HepG2 (cell line): ENCODE results near the gene LSR. TPM values are rescaled to one million over a fixed set of nuclear protein-coding genes. Genes with fewer than 3 reads are reported as not detected.

Experiments
- CAMTA2 ChIP-seq: sonication (generic); formaldehyde crosslinking; IDR thresholded peaks from 2 replicates; pipeline ENCODE4 v1.4.0; 2020; ENCODE audit warnings: mild to moderate bottlenecking, missing genetic modification reagents, borderline replicate concordance
- CHD2 ChIP-seq: IDR thresholded peaks from 2 replicates; pipeline ENCODE4 v1.6.1; 2011; ENCODE audit warnings: low read depth, low read length, improper control_type of control experiment
- ELF1 ChIP-seq: sonication (generic); formaldehyde crosslinking; IDR thresholded peaks from 2 replicates; pipeline ENCODE4 v1.4.0; 2020; ENCODE audit warnings: missing genetic modification reagents
- HNF1B ChIP-seq: sonication (generic); formaldehyde crosslinking; IDR thresholded peaks from 2 replicates; pipeline ENCODE4 v1.5.1; 2020; ENCODE audit warnings: mild to moderate bottlenecking, moderate library complexity, missing genetic modification reagents
- PHF5A ChIP-seq: IDR thresholded peaks from one replicate; pipeline ENCODE4 v1.6.1; 2018; ENCODE audit warnings: low read depth, missing genetic modification reagents; ENCODE audit not compliant: unreplicated experiment
- RBFOX2 ChIP-seq: fragments of 200-400 bp; formaldehyde crosslinking; IDR thresholded peaks from 2 replicates; pipeline ENCODE4 v1.6.1; 2017; ENCODE audit warnings: low read depth, mild to moderate bottlenecking, low read length
- RNF219 ChIP-seq: sonication (generic); formaldehyde crosslinking; IDR thresholded peaks from 2 replicates; pipeline ENCODE4 v1.5.0; 2020; ENCODE audit warnings: mild to moderate bottlenecking, missing genetic modification reagents
- RXRA ChIP-seq: sonication (generic); formaldehyde crosslinking; IDR thresholded peaks from 2 replicates; pipeline ENCODE4 v1.5.1; 2020; ENCODE audit warnings: missing genetic modification reagents
- ZBTB4 ChIP-seq: sonication (generic); formaldehyde crosslinking; IDR thresholded peaks from 2 replicates; pipeline ENCODE4 v1.4.0; 2020; ENCODE audit warnings: missing genetic modification reagents, mild to moderate bottlenecking, borderline replicate concordance
- ZFP91 ChIP-seq: sonication (generic); formaldehyde crosslinking; IDR thresholded peaks from 2 replicates; pipeline ENCODE4 v1.9.0; 2022; ENCODE audit warnings: missing genetic modification reagents, mild to moderate bottlenecking, borderline replicate concordance
- ZSCAN20 ChIP-seq: sonication (generic); formaldehyde crosslinking; IDR thresholded peaks from 2 replicates; pipeline ENCODE4 v1.4.0; 2020; ENCODE audit warnings: missing genetic modification reagents, mild to moderate bottlenecking, borderline replicate concordance
- polyA plus RNA-seq, 8 experiments: library from polyadenylated mRNA; depleted of rRNA in 3 of 8; stranded (reverse) in 7 of 8; unstranded in 1 of 8; fragments of >200 nt; fragmentation: Illumina TruSeq in 4 of 8; extraction: Trizol in 4 of 8; gene quantifications; 2 replicates each; pipeline versions ENCODE4 v1.2.1 to v1.2.3, GENCODE V29; 2011 to 2016; ENCODE audit warnings: low read depth in 4 of 8, missing spikeins in 1 of 8, mixed read lengths in 1 of 8; ENCODE audit not compliant: insufficient read depth in 1 of 8
- total RNA-seq, 5 experiments: library from RNA; depleted of rRNA; stranded (reverse); fragments of >200 nt; fragmentation: Illumina TruSeq; extraction: Trizol; gene quantifications; 2 replicates each; pipeline ENCODE4 v1.2.3, GENCODE V29; 2016; ENCODE audit warnings: low read depth in 1 of 5

LSR gene
- total and polyA plus RNA-seq, 2 of the 13 experiments (the other 11 are each of a cell fraction or from before 2014, with no cell fraction given) = 29.2 to 79.2 TPM

GRCh38 chr19:35267353-35267817 is 18.6 kb downstream of the LSR start (continued):
- no peak for TF ChIP-seq ZBTB4 (CRISPR knock-in tag)
- no peak for TF ChIP-seq RNF219 (CRISPR knock-in tag)
- TF ChIP-seq PHF5A (CRISPR knock-in tag) = peak; percentile 47
- 0 out of 2 replicates have a peak, but pooled peaks have one; percentile 16 for TF ChIP-seq ZSCAN20 (CRISPR knock-in tag)
- peak; percentile 50 for TF ChIP-seq HNF1B (CRISPR knock-in tag)
- TF ChIP-seq ZFP91 (CRISPR knock-in tag) = peak; percentile 27; the same call in 1 of the 2 replicates
- 0 out of 2 replicates have a peak, but pooled peaks have one; percentile 46 for TF ChIP-seq CAMTA2 (CRISPR knock-in tag)
- TF ChIP-seq RXRA (CRISPR knock-in tag) = 0 out of 2 replicates have a peak, but pooled peaks have one; percentile 26
- no peak for TF ChIP-seq CHD2
- peak; percentile 56 for TF ChIP-seq RBFOX2
- no peak for TF ChIP-seq ELF1 (CRISPR knock-in tag)
- TF ChIP-seq, all 625 proteins: peak for 59
